ENCODE measurements around the gene ASIC2. TPM values are rescaled to one million over a fixed set of nuclear protein-coding genes. Genes with fewer than 3 reads are reported as not detected.

The ASIC2 gene
- total RNA-seq, 2 experiments from 2014 or later, result not detected

GRCh38 chr17:32980230-32980629 lies 312.9 kb downstream of the ASIC2 start:
- Histone ChIP-seq H3K36me3 (ENCODE audit: insufficient read depth, low read length) (no peaks in the 10 kb centered on the region), H3K27me3 (ENCODE audit: control insufficient read depth in 1 of 2, insufficient read depth in 2 of 2, low read length in 2 of 2) (peaks cover 0 to 5% of the 10 kb centered on the region in 2 experiments), H3K4me3 (ENCODE audit: low read length) (no peak overlapping the region), H3K9me3 (ENCODE audit: control insufficient read depth in 1 of 2, insufficient read depth in 1 of 2, low read length in 2 of 2) (peaks cover 0 to 13% of the 10 kb centered on the region in 2 experiments), H3K4me1 (ENCODE audit: insufficient read depth, low read length) (no peaks in the 10 kb centered on the region), H3K27ac (ENCODE audit: low read depth in 1 of 2, low read length in 2 of 2) (no peak overlapping the region)
- H3K27me3 Mint-ChIP-seq, result peaks cover 30% of the 10 kb centered on the region
- no peaks in the 10 kb centered on the region for H3K36me3 Mint-ChIP-seq (ENCODE audit: low read depth)
- H3K27ac Mint-ChIP-seq, result no peak overlapping the region
- no peak for DNase-seq
- no peak for ATAC-seq (ENCODE audit: poor library complexity)
- H3K9me3 Mint-ChIP-seq, result no peaks in the 10 kb centered on the region
- no peak overlapping the region for H3K4me3 Mint-ChIP-seq
- TF ChIP-seq CTCF (IDR thresholded peaks at IDR 0.05), result no peak
- CTCF ChIA-PET, result interaction anchor here (1.1 kb wide), 1 partner anchor 18 kb away, joined by 3 read pairs; no protein-coding TSS in a partner anchor
- no peaks in the 10 kb centered on the region for H3K4me1 Mint-ChIP-seq (ENCODE audit: low read depth)
- intact Hi-C loops (cut with DNase I, micrococcal nuclease), result no loop called here
- POLR2A ChIA-PET, result no interaction called here

GRCh38 chr17:32976605-32977004 lies 316.5 kb downstream of the ASIC2 start:
- DNase-seq (no peak), ATAC-seq (ENCODE audit: poor library complexity) (no peak)
- Histone ChIP-seq H3K4me1 (ENCODE audit: insufficient read depth, low read length) (no peaks in the 10 kb centered on the region), H3K27ac (ENCODE audit: low read depth in 1 of 2, low read length in 2 of 2) (no peak overlapping the region), H3K9me3 (ENCODE audit: control insufficient read depth in 1 of 2, insufficient read depth in 1 of 2, low read length in 2 of 2) (peaks cover 0 to 8% of the 10 kb centered on the region in 2 experiments), H3K4me3 (ENCODE audit: low read length) (no peak overlapping the region), H3K27me3 (ENCODE audit: control insufficient read depth in 1 of 2, insufficient read depth in 2 of 2, low read length in 2 of 2) (peaks cover 0 to 5% of the 10 kb centered on the region in 2 experiments), H3K36me3 (ENCODE audit: insufficient read depth, low read length) (no peaks in the 10 kb centered on the region)
- Mint-ChIP-seq H3K9me3 (no peaks in the 10 kb centered on the region), H3K27me3 (peaks cover 17% of the 10 kb centered on the region), H3K36me3 (ENCODE audit: low read depth) (no peaks in the 10 kb centered on the region), H3K4me1 (ENCODE audit: low read depth) (no peaks in the 10 kb centered on the region), H3K27ac (no peak overlapping the region), H3K4me3 (no peak overlapping the region)
- TF ChIP-seq CTCF (IDR thresholded peaks at IDR 0.05), result no peak
- intact Hi-C loops (cut with DNase I, micrococcal nuclease), result no loop called here
- ChIA-PET POLR2A (no interaction called here), CTCF (no interaction called here)

- Mint-ChIP-seq H3K4me1 (ENCODE audit: low read depth) (no peaks in the 10 kb centered on the region), H3K36me3 (ENCODE audit: low read depth) (no peaks in the 10 kb centered on the region), H3K27me3 (peaks cover 17% of the 10 kb centered on the region), H3K27ac (no peak overlapping the region), H3K4me3 (no peak overlapping the region), H3K9me3 (no peaks in the 10 kb centered on the region)
- POLR2A ChIA-PET, result no interaction called here
- H3K9me3 ChIP-seq (ENCODE audit: control insufficient read depth in 1 of 2, insufficient read depth in 1 of 2, low read length in 2 of 2), result peaks cover 0 to 3% of the 10 kb centered on the region in 2 experiments
- ATAC-seq (ENCODE audit: poor library complexity) (no peak), DNase-seq (no peak)
- peaks cover 0 to 5% of the 10 kb centered on the region in 2 experiments for H3K27me3 ChIP-seq (ENCODE audit: control insufficient read depth in 1 of 2, insufficient read depth in 2 of 2, low read length in 2 of 2)
- intact Hi-C loops (cut with DNase I, micrococcal nuclease), result no loop called here
- no peak for TF ChIP-seq CTCF (IDR thresholded peaks at IDR 0.05)
- no peak overlapping the region for H3K27ac ChIP-seq (ENCODE audit: low read depth in 1 of 2, low read length in 2 of 2)
- no peaks in the 10 kb centered on the region for H3K36me3 ChIP-seq (ENCODE audit: insufficient read depth, low read length)
- no peaks in the 10 kb centered on the region for H3K4me1 ChIP-seq (ENCODE audit: insufficient read depth, low read length)
- no peak overlapping the region for H3K4me3 ChIP-seq (ENCODE audit: low read length)
- CTCF ChIA-PET, result interaction anchor here (1.0 kb wide), 1 partner anchor 22 kb away, joined by 4 read pairs; no protein-coding TSS in a partner anchor
These were observed 317.0 kb downstream of the ASIC2 start for GRCh38 chr17:32976131-32976530.

All from CD4-positive, alpha-beta T cell (primary cell).